Coronary artery (tissue), 2 donors: Measurements from ENCODE around the gene MDFIC.

Experiments
- DNase-seq: peaks from one replicate; pipeline ENCODE4 v3.0.0-alpha.2; 2017; ENCODE audit warnings: low spot score
- H3K27ac ChIP-seq, 2 donors: fragments of 200-600 bp; sonication (generic); one replicate each; pipeline ENCODE4 v1.5.1; 2016 to 2019
- H3K4me3 ChIP-seq: fragments of 200-600 bp; sonication (generic); 2 replicates; pipeline ENCODE4 v1.5.1; 2016; ENCODE audit warnings: mild to moderate bottlenecking, moderate library complexity
- CTCF ChIP-seq: fragments of 200-600 bp; sonication (generic); IDR thresholded peaks from one replicate; pipeline ENCODE4 v1.5.1; 2019; ENCODE audit warnings: antibody characterized with exemption

MDFIC gene

DNA sequence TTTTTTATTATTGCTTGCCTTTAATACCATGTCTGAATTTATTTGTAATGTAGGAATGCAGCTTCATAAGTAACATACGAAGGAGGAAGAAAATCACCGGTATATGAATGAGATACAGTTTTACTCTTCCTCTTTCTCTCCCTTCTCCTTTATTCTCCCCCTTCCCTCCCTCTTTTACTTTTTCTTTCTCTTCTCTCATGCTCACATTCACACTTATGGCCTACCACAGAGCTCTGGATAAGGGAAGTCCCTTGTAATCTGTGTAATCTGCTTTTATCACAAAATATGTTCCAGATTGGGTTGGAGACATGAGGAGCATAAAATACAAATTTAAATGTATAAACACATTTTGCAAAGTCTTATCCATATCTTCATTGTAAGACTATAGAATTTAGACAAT, 59.4 kb downstream of the MDFIC start:
- TF ChIP-seq CTCF: no peak
- DNase-seq: no peak
- Histone ChIP-seq H3K4me3 (no peak overlapping the region), H3K27ac (no peak overlapping the region)

DNA sequence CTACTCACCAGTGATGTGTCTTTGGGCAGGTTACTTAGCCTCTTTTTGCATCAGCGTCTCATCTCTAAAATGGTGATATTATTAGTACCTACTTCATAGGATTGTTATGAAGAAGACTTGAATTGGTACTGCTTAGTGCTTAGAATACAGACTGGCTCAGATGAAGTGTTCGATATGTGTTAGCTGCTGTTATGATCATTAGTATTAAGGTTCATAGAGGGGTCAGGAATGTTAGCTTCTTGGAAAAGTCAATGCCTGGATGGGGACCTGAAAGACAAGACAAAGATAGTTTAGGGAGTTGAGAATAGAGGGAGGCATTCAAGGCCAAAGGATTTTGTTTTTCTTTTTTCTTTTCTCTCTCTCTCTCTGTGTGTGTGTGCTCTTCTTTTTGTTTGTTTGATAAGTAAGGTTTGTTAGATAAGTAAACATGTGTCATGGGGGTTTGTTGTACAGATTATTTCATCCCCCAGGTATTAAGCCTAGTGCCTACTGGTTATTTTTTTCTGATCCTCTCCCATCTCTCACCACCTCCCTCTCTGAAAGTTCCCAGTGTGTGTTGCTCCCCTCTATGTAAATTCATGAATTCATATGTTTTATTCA, 63.3 kb downstream of the MDFIC start:
- DNase-seq: no peak
- H3K27ac ChIP-seq: no peak overlapping the region
- no peak for TF ChIP-seq CTCF
- H3K4me3 ChIP-seq: no peak overlapping the region

DNA sequence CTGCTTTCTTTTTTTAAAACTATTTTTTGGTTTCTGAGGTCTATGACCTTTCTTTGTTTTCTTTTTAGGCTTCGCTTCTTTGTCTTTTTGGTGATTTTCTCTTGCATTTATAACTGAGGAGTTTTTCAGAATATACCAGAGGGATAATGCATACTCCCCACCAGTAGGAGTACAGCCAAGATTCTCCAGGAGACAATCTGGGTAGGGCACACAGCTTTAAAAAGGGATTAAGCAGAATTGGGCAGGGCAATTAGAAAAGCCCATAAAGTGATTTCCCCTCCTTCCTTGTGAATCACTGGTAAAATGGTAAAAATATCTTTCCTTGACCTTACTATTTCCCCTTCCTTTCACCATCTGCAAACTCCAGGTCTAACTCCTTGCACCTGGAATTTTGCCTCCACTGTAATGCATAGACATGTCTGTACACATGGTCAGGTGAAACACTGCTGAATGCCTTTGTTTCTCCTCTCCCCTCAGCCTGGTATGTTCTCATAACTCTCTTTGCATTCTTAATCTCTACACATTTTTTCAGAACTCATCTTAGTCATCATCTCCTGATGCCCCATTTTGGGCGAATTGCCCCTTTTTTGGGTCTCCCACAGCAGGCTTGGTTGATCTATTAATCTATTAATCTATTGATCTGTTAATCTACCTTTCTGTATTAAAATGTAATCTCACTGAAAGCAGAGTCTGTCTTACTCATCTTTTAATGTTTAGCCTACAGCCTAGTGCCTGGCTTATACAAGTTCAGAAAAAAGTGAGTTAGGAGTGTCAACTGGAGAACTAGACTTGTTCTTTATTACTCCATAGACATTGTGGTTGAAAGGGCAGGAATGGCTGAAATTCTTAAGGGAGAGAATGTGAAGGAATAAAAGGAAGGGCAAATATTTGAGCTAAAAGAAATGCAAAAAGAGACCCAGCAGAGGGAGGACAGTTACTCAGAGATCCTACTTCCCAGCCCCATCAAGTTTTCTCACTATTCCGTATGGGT, 64.6 kb downstream of the MDFIC start:
- Histone ChIP-seq H3K4me3 (no peak overlapping the region), H3K27ac (no peak overlapping the region)
- DNase-seq: no peak
- TF ChIP-seq CTCF: no peak

- no peak for TF ChIP-seq CTCF
Observed at GRCh38 chr7:114988026-114988425, 66.1 kb downstream of the MDFIC start.

GRCh38 chr7:114988755-114989375, 67.0 kb downstream of the MDFIC start:
- DNase-seq: no peak
- TF ChIP-seq CTCF: no peak
- Histone ChIP-seq H3K27ac (peak overlapping the region in 1 of 2 donors; percentile 11), H3K4me3 (no peak overlapping the region)

More at GRCh38 chr7:114988026-114988425, 66.1 kb downstream of the MDFIC start:
- no peak overlapping the region for H3K4me3 ChIP-seq
- H3K27ac ChIP-seq: peak overlapping the region in 1 of 2 donors; percentile 11
- no peak for DNase-seq

- Histone ChIP-seq H3K4me3 (no peak overlapping the region), H3K27ac (peak overlapping the region in 1 of 2 donors; percentile 11)
- no peak for DNase-seq
- TF ChIP-seq CTCF: no peak
Observed at GRCh38 chr7:114989531-114989930, 67.6 kb downstream of the MDFIC start.
